ENCODE measurements around the gene KIDINS220. TPM values are rescaled to one million over a fixed set of nuclear protein-coding genes. Genes with fewer than 3 reads are reported as not detected.

The KIDINS220 gene
- total and polyA plus RNA-seq, 2 experiments from 2014 or later = 12.8 to 38.2 TPM

- TF ChIP-seq REST (IDR thresholded peaks at IDR 0.05; ENCODE audit: unreplicated experiment) = no peak
- no peak for TF ChIP-seq CTCF (conservative IDR thresholded peaks at IDR 0.05; ENCODE audit: low read depth in 2 of 2)
- no peak for TF ChIP-seq STAT1 (IDR thresholded peaks at IDR 0.05; ENCODE audit: unreplicated experiment)
- TF ChIP-seq CREB1 (CRISPR knock-in tag; IDR thresholded peaks at IDR 0.05; ENCODE audit: low read depth) = no peak
- no peak for TF ChIP-seq JUNB (IDR thresholded peaks at IDR 0.05; ENCODE audit: unreplicated experiment)
- no peak for TF ChIP-seq ZNF331 (CRISPR knock-in tag; IDR thresholded peaks at IDR 0.05; ENCODE audit: low read depth)
- TF ChIP-seq ZNF114 (CRISPR knock-in tag; IDR thresholded peaks at IDR 0.05) = no peak
- TF ChIP-seq POLR2AphosphoS5 (IDR thresholded peaks at IDR 0.05; ENCODE audit: low read depth) = no peak
Measured at GRCh38 chr2:8863331-8863953, 26.0 kb upstream of the KIDINS220 start (continued).

- no peak overlapping the region for H3K4me3 Mint-ChIP-seq
Measured at GRCh38 chr2:8862230-8862629, 24.8 kb upstream of the KIDINS220 start.

GRCh38 chr2:8861797-8862196 lies 24.4 kb upstream of the KIDINS220 start:
- no peaks in the 10 kb centered on the region for H3K27me3 ChIP-seq (ENCODE audit: insufficient read depth)
- DNase-seq (ENCODE audit: low spot score) (no peak), ATAC-seq (no peak)
- H3K36me3 ChIP-seq (ENCODE audit: insufficient read depth) = no peaks in the 10 kb centered on the region
- no peak overlapping the region for H3K4me2 ChIP-seq
- H2AFZ ChIP-seq = no peak overlapping the region
- H3K4me1 ChIP-seq (ENCODE audit: insufficient read depth) = no peaks in the 10 kb centered on the region
- no peaks in the 10 kb centered on the region for H3K79me2 ChIP-seq (replicated peaks; ENCODE audit: insufficient read depth)
- H3K36me3 Mint-ChIP-seq (ENCODE audit: low read depth) = no peaks in the 10 kb centered on the region
- H3K27me3 Mint-ChIP-seq (ENCODE audit: insufficient read depth, low read depth, poor library complexity) = no peaks in the 10 kb centered on the region
- H3K9me2 ChIP-seq (ENCODE audit: insufficient read depth) = no peaks in the 10 kb centered on the region
- no peaks in the 10 kb centered on the region for H4K20me1 ChIP-seq (replicated peaks; ENCODE audit: insufficient read depth)
- H3K27ac ChIP-seq (ENCODE audit: low read depth) = no peak overlapping the region
- H3K27ac Mint-ChIP-seq = no peak overlapping the region
- H3K4me1 Mint-ChIP-seq = no peaks in the 10 kb centered on the region
- H3K9me3 Mint-ChIP-seq = no peaks in the 10 kb centered on the region
- no peaks in the 10 kb centered on the region for H3F3A ChIP-seq (replicated peaks; ENCODE audit: low read depth)
- H3K4me3 ChIP-seq = no peak overlapping the region
- H3K4me3 Mint-ChIP-seq = no peak overlapping the region
- no peak for TF ChIP-seq CTCF (conservative IDR thresholded peaks at IDR 0.05; ENCODE audit: low read depth in 2 of 2)
- no peak for TF ChIP-seq JUNB (IDR thresholded peaks at IDR 0.05; ENCODE audit: unreplicated experiment)
- no peak for TF ChIP-seq STAT1 (IDR thresholded peaks at IDR 0.05; ENCODE audit: unreplicated experiment)

More at GRCh38 chr2:8862230-8862629, 24.8 kb upstream of the KIDINS220 start:
- no peaks in the 10 kb centered on the region for H3F3A ChIP-seq (replicated peaks; ENCODE audit: low read depth)
- H3K27me3 ChIP-seq (ENCODE audit: insufficient read depth) = no peaks in the 10 kb centered on the region
- H2AFZ ChIP-seq = no peak overlapping the region
- no peaks in the 10 kb centered on the region for H3K4me1 ChIP-seq (ENCODE audit: insufficient read depth)
- H3K27ac ChIP-seq (ENCODE audit: low read depth) = no peak overlapping the region
- no peaks in the 10 kb centered on the region for H3K36me3 Mint-ChIP-seq (ENCODE audit: low read depth)
- no peak overlapping the region for H3K4me3 ChIP-seq
- DNase-seq (ENCODE audit: low spot score) (no peak), ATAC-seq (no peak)
- no peaks in the 10 kb centered on the region for H3K27me3 Mint-ChIP-seq (ENCODE audit: insufficient read depth, low read depth, poor library complexity)
- no peaks in the 10 kb centered on the region for H3K36me3 ChIP-seq (ENCODE audit: insufficient read depth)
- H3K9me3 Mint-ChIP-seq = no peaks in the 10 kb centered on the region
- H4K20me1 ChIP-seq (replicated peaks; ENCODE audit: insufficient read depth) = no peaks in the 10 kb centered on the region
- no peaks in the 10 kb centered on the region for H3K79me2 ChIP-seq (replicated peaks; ENCODE audit: insufficient read depth)
- no peak overlapping the region for H3K4me2 ChIP-seq
- TF ChIP-seq ZNF331 (CRISPR knock-in tag; IDR thresholded peaks at IDR 0.05; ENCODE audit: low read depth) = no peak
- no peak for TF ChIP-seq EZH2 (IDR thresholded peaks at IDR 0.05; ENCODE audit: low read depth, unreplicated experiment)
- no peaks in the 10 kb centered on the region for H3K9me2 ChIP-seq (ENCODE audit: insufficient read depth)
- no peak overlapping the region for H3K27ac Mint-ChIP-seq
- H3K4me1 Mint-ChIP-seq = no peaks in the 10 kb centered on the region

Measured in GM23338 (cell line).